ENCODE results near the gene CREB5.

- no peak for TF ChIP-seq CREB5 (CRISPR knock-in tag; IDR thresholded peaks at IDR 0.05; ENCODE audit: low read depth)
- no peak for TF ChIP-seq CSDC2 (CRISPR knock-in tag; IDR thresholded peaks at IDR 0.05)
- no peak for TF ChIP-seq CSRNP3 (CRISPR knock-in tag; IDR thresholded peaks at IDR 0.05)
- TF ChIP-seq PATZ1 (CRISPR knock-in tag; IDR thresholded peaks at IDR 0.05; ENCODE audit: borderline replicate concordance): no peak
- no peak for TF ChIP-seq ESRRG (CRISPR knock-in tag; IDR thresholded peaks at IDR 0.05)
- TF ChIP-seq OSR1 (CRISPR knock-in tag; IDR thresholded peaks at IDR 0.05): no peak
- no peak for TF ChIP-seq SNAI2 (CRISPR knock-in tag; IDR thresholded peaks at IDR 0.05)
- TF ChIP-seq ZNF565 (CRISPR knock-in tag; conservative IDR thresholded peaks at IDR 0.05; ENCODE audit: low read depth): no peak
- no peak for TF ChIP-seq TSHZ2 (CRISPR knock-in tag; IDR thresholded peaks at IDR 0.05)
- TF ChIP-seq PPARA (CRISPR knock-in tag; IDR thresholded peaks at IDR 0.05; ENCODE audit: borderline replicate concordance): no peak
- TF ChIP-seq ZNF8 (CRISPR knock-in tag; IDR thresholded peaks at IDR 0.05): no peak
- TF ChIP-seq ZC3H10 (CRISPR knock-in tag; IDR thresholded peaks at IDR 0.05): no peak
Measured at GRCh38 chr7:28565980-28566379, 153.7 kb downstream of the CREB5 start.

All from SK-N-SH treated with all-trans-retinoic acid at 6 μM for 48 hours (cell line).